ENCODE measurements around the gene TAF4B. TPM values are rescaled to one million over a fixed set of nuclear protein-coding genes. Genes with fewer than 3 reads are reported as not detected.
A peak's percentile ranks its signal among the peaks of the same experiment; 100 is the strongest.

TAF4B gene
- total RNA-seq, 1 experiment from 2014 or later: 15.2 TPM

GRCh38 chr18:26226229-26227050, at the start of gene TAF4B (continued):
- TF ChIP-seq ERG (CRISPR knock-in tag; IDR thresholded peaks at IDR 0.05) (no peak), ARID4B (CRISPR knock-in tag; IDR thresholded peaks at IDR 0.05; ENCODE audit: borderline replicate concordance) (peak; percentile 30; the same call in 1 of the 2 replicates), RORB (CRISPR knock-in tag; IDR thresholded peaks at IDR 0.05) (no peak), ZNF423 (CRISPR knock-in tag; IDR thresholded peaks at IDR 0.05) (no peak), FOXP1 (CRISPR knock-in tag; IDR thresholded peaks at IDR 0.05; ENCODE audit: borderline replicate concordance) (peak; percentile 71), USF2 (CRISPR knock-in tag; IDR thresholded peaks at IDR 0.05) (peak; percentile 85), FOXJ3 (CRISPR knock-in tag; IDR thresholded peaks at IDR 0.05; ENCODE audit: borderline replicate concordance) (no peak), CBFB (CRISPR knock-in tag; IDR thresholded peaks at IDR 0.05; ENCODE audit: low read depth) (no peak), EMX1 (CRISPR knock-in tag; IDR thresholded peaks at IDR 0.05) (no peak), NFATC4 (CRISPR knock-in tag; IDR thresholded peaks at IDR 0.05) (no peak), E2F1 (CRISPR knock-in tag; IDR thresholded peaks at IDR 0.05) (no peak), ATF3 (CRISPR knock-in tag; conservative IDR thresholded peaks at IDR 0.05) (no peak), GABPB1 (CRISPR knock-in tag; IDR thresholded peaks at IDR 0.05) (no peak), RELA (CRISPR knock-in tag; IDR thresholded peaks at IDR 0.05; ENCODE audit: borderline replicate concordance) (peak; percentile 76; the same call in 1 of the 2 replicates), ESRRA (CRISPR knock-in tag; IDR thresholded peaks at IDR 0.05; ENCODE audit: borderline replicate concordance) (0 out of 2 replicates have a peak, but pooled peaks have one; percentile 55), ZBTB21 (CRISPR knock-in tag; IDR thresholded peaks at IDR 0.05; ENCODE audit: borderline replicate concordance) (no peak), SMAD4 (CRISPR knock-in tag; IDR thresholded peaks at IDR 0.05) (no peak), TEAD1 (CRISPR knock-in tag; IDR thresholded peaks at IDR 0.05) (peak; percentile 69), NR3C1 (CRISPR knock-in tag; conservative IDR thresholded peaks at IDR 0.05; ENCODE audit: low read depth) (no peak), ELF4 (CRISPR knock-in tag; IDR thresholded peaks at IDR 0.05; ENCODE audit: low read depth) (0 out of 2 replicates have a peak, but pooled peaks have one; percentile 65), CREB1 (CRISPR knock-in tag; IDR thresholded peaks at IDR 0.05) (peak; percentile 50; the same call in 1 of the 2 replicates), ZNF317 (CRISPR knock-in tag; IDR thresholded peaks at IDR 0.05; ENCODE audit: borderline replicate concordance, low read depth) (peak; percentile 38; the same call in 1 of the 2 replicates), HMGA2 (CRISPR knock-in tag; IDR thresholded peaks at IDR 0.05) (no peak), SMAD3 (CRISPR knock-in tag; IDR thresholded peaks at IDR 0.05; ENCODE audit: borderline replicate concordance) (peak; percentile 35; the same call in 1 of the 2 replicates), IRF2 (CRISPR knock-in tag; IDR thresholded peaks at IDR 0.05; ENCODE audit: borderline replicate concordance, low read depth) (no peak), PRRX2 (CRISPR knock-in tag; IDR thresholded peaks at IDR 0.05) (no peak), ETV6 (CRISPR knock-in tag; IDR thresholded peaks at IDR 0.05) (peak; percentile 75), TP53 (CRISPR knock-in tag; IDR thresholded peaks at IDR 0.05) (no peak; the same call in 1 of the 2 replicates), JAZF1 (CRISPR knock-in tag; IDR thresholded peaks at IDR 0.05) (no peak), ZSCAN18 (CRISPR knock-in tag; IDR thresholded peaks at IDR 0.05) (no peak), ZNF263 (CRISPR knock-in tag; IDR thresholded peaks at IDR 0.05; ENCODE audit: low read depth) (peak; percentile 68), SP1 (CRISPR knock-in tag; conservative IDR thresholded peaks at IDR 0.05) (0 out of 2 replicates have a peak, but pooled peaks have one; percentile 0)

Data from WTC11 (cell line).